ENCODE results near the gene P2RX6. TPM values are rescaled to one million over a fixed set of nuclear protein-coding genes. Genes with fewer than 3 reads are reported as not detected.
A peak's percentile ranks its signal among the peaks of the same experiment; 100 is the strongest.

P2RX6 gene
- total and polyA plus RNA-seq, 2 experiments from 2014 or later: not detected

GRCh38 chr22:20965888-20966855 lies 48.8 kb upstream of the P2RX6 start:
- Mint-ChIP-seq H3K36me3 (ENCODE audit: low read depth) (no peaks in the 10 kb centered on the region; the same call in 2 of the 3 replicates), H3K9me3 (no peaks in the 10 kb centered on the region), H3K4me3 (peak overlapping the region; percentile 59; the same call in 1 of the 3 replicates), H3K4me1 (peaks cover 22% of the 10 kb centered on the region), H3K27me3 (ENCODE audit: insufficient read depth, low read depth, poor library complexity) (peaks cover 67% of the 10 kb centered on the region), H3K27ac (no peak overlapping the region)
- no peak for DNase-seq (ENCODE audit: low spot score)
- peak overlapping the region; percentile 85; the same call in 1 of the 2 replicates for H3K4me2 ChIP-seq
- H2AFZ ChIP-seq: no peak overlapping the region
- no peaks in the 10 kb centered on the region for H3K9me2 ChIP-seq (ENCODE audit: insufficient read depth)
- no peak for ATAC-seq
- TF ChIP-seq ZNF114 (CRISPR knock-in tag; IDR thresholded peaks at IDR 0.05) (no peak), NANOG (IDR thresholded peaks at IDR 0.05; ENCODE audit: borderline replicate concordance) (no peak), ZNF331 (CRISPR knock-in tag; IDR thresholded peaks at IDR 0.05; ENCODE audit: low read depth) (no peak), ETS1 (IDR thresholded peaks at IDR 0.05) (no peak), JUNB (IDR thresholded peaks at IDR 0.05; ENCODE audit: unreplicated experiment) (no peak), STAT1 (IDR thresholded peaks at IDR 0.05; ENCODE audit: unreplicated experiment) (no peak), EZH2 (IDR thresholded peaks at IDR 0.05; ENCODE audit: low read depth, unreplicated experiment) (no peak), POLR2AphosphoS5 (IDR thresholded peaks at IDR 0.05; ENCODE audit: low read depth) (no peak)
- TF ChIP-seq, protein P1, sequence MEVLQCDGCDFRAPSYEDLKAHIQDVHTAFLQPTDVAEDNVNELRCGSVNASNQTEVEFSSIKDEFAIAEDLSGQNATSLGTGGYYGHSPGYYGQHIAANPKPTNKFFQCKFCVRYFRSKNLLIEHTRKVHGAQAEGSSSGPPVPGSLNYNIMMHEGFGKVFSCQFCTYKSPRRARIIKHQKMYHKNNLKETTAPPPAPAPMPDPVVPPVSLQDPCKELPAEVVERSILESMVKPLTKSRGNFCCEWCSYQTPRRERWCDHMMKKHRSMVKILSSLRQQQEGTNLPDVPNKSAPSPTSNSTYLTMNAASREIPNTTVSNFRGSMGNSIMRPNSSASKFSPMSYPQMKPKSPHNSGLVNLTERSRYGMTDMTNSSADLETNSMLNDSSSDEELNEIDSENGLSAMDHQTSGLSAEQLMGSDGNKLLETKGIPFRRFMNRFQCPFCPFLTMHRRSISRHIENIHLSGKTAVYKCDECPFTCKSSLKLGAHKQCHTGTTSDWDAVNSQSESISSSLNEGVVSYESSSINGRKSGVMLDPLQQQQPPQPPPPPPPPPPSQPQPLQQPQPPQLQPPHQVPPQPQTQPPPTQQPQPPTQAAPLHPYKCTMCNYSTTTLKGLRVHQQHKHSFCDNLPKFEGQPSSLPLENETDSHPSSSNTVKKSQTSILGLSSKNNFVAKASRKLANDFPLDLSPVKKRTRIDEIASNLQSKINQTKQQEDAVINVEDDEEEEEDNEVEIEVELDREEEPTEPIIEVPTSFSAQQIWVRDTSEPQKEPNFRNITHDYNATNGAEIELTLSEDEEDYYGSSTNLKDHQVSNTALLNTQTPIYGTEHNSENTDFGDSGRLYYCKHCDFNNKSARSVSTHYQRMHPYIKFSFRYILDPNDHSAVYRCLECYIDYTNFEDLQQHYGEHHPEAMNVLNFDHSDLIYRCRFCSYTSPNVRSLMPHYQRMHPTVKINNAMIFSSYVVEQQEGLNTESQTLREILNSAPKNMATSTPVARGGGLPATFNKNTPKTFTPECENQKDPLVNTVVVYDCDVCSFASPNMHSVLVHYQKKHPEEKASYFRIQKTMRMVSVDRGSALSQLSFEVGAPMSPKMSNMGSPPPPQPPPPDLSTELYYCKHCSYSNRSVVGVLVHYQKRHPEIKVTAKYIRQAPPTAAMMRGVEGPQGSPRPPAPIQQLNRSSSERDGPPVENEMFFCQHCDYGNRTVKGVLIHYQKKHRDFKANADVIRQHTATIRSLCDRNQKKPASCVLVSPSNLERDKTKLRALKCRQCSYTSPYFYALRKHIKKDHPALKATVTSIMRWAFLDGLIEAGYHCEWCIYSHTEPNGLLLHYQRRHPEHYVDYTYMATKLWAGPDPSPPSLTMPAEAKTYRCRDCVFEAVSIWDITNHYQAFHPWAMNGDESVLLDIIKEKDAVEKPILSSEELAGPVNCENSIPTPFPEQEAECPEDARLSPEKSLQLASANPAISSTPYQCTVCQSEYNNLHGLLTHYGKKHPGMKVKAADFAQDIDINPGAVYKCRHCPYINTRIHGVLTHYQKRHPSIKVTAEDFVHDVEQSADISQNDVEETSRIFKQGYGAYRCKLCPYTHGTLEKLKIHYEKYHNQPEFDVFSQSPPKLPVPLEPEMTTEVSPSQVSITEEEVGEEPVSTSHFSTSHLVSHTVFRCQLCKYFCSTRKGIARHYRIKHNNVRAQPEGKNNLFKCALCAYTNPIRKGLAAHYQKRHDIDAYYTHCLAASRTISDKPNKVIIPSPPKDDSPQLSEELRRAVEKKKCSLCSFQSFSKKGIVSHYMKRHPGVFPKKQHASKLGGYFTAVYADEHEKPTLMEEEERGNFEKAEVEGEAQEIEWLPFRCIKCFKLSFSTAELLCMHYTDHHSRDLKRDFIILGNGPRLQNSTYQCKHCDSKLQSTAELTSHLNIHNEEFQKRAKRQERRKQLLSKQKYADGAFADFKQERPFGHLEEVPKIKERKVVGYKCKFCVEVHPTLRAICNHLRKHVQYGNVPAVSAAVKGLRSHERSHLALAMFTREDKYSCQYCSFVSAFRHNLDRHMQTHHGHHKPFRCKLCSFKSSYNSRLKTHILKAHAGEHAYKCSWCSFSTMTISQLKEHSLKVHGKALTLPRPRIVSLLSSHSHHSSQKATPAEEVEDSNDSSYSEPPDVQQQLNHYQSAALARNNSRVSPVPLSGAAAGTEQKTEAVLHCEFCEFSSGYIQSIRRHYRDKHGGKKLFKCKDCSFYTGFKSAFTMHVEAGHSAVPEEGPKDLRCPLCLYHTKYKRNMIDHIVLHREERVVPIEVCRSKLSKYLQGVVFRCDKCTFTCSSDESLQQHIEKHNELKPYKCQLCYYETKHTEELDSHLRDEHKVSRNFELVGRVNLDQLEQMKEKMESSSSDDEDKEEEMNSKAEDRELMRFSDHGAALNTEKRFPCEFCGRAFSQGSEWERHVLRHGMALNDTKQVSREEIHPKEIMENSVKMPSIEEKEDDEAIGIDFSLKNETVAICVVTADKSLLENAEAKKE (CRISPR knock-in tag; IDR thresholded peaks at IDR 0.05): no peak
- TF ChIP-seq, protein P2, sequence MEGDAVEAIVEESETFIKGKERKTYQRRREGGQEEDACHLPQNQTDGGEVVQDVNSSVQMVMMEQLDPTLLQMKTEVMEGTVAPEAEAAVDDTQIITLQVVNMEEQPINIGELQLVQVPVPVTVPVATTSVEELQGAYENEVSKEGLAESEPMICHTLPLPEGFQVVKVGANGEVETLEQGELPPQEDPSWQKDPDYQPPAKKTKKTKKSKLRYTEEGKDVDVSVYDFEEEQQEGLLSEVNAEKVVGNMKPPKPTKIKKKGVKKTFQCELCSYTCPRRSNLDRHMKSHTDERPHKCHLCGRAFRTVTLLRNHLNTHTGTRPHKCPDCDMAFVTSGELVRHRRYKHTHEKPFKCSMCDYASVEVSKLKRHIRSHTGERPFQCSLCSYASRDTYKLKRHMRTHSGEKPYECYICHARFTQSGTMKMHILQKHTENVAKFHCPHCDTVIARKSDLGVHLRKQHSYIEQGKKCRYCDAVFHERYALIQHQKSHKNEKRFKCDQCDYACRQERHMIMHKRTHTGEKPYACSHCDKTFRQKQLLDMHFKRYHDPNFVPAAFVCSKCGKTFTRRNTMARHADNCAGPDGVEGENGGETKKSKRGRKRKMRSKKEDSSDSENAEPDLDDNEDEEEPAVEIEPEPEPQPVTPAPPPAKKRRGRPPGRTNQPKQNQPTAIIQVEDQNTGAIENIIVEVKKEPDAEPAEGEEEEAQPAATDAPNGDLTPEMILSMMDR (conservative IDR thresholded peaks at IDR 0.05; ENCODE audit: low read depth in 2 of 2): no peak
- no peaks in the 10 kb centered on the region for H3K79me2 ChIP-seq (replicated peaks; ENCODE audit: insufficient read depth)
- H3K4me1 ChIP-seq (ENCODE audit: insufficient read depth): peaks cover 3% of the 10 kb centered on the region; the same call in 1 of the 2 replicates
- H3K27ac ChIP-seq (ENCODE audit: low read depth): no peak overlapping the region
- peaks cover 3% of the 10 kb centered on the region; the same call in 1 of the 2 replicates for H4K20me1 ChIP-seq (replicated peaks; ENCODE audit: insufficient read depth)
- peaks cover 90% of the 10 kb centered on the region for H3K27me3 ChIP-seq (ENCODE audit: insufficient read depth)
- no peak overlapping the region for H3K4me3 ChIP-seq
- H3K36me3 ChIP-seq (ENCODE audit: insufficient read depth): no peaks in the 10 kb centered on the region
- H3F3A ChIP-seq (replicated peaks; ENCODE audit: low read depth): no peaks in the 10 kb centered on the region
